Measurements from ENCODE around the gene ADORA3. TPM values are rescaled to one million over a fixed set of nuclear protein-coding genes. Genes with fewer than 3 reads are reported as not detected.

Gene ADORA3
- total and polyA plus RNA-seq, 2 of the 8 experiments (the other 6 are each of a cell fraction or from before 2014, with no cell fraction given), result 0.03 TPM; not detected in 1

DNA sequence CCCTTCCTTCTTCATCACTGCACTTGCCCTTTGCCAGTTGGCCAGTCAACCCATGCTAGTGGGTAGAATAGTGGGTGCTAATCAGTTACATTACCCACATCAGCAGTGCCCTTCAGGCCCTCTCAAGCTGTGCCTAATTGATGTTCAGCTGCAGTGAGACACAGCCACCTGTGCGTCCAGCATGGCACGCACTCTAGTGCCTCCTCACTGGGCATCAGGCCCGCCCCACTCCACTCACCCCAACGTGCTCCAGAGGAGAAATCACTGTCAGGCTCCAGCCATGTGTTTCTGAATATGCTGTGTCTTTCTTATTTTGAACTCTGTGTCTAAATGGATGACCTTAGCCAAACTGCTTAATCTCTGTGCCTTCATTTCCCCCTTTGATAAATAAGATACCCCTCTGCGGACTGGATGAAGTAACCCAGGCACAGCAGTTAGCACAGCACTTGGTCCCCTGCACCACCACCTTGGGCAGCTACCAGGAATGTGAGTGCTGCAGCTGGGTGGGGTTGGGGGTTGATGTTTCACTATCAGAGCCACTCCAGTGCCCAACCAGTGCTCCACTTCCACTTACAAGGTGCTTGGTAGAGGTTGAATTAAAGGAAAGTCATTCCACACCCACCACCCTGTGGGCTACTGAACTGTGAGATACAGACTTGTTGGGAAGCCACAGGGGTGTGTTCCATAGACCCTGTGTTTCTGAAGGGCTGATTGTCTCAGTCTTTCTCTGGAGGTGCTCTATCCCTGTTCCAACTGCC, 8.9 kb upstream of the ADORA3 start:
- CTCF ChIA-PET (ENCODE audit: partially characterized antibody), result interaction anchor here (0.6 to 1.4 kb wide), 3 partner anchors 10 to 237 kb away, joined by 3 to 5 read pairs (median 4); no protein-coding TSS in a partner anchor
- no peak overlapping the region for H3K23ac ChIP-seq (ENCODE audit: insufficient read length)
- TF ChIP-seq RXRA (IDR thresholded peaks at IDR 0.05; ENCODE audit: insufficient read depth, low read depth, low read length) (no peak), TAF7 (optimal IDR thresholded peaks at IDR 0.05; ENCODE audit: borderline replicate concordance, low read depth, low read length) (no peak), POU5F1 (IDR thresholded peaks at IDR 0.05; ENCODE audit: low read depth, low read length) (no peak), BRCA1 (IDR thresholded peaks at IDR 0.05; ENCODE audit: low read depth, low read length) (no peak), BACH1 (IDR thresholded peaks at IDR 0.05; ENCODE audit: low read length) (no peak), CBX8 (IDR thresholded peaks at IDR 0.05; ENCODE audit: borderline replicate concordance, low read depth, low read length) (no peak), JUN (IDR thresholded peaks at IDR 0.05; ENCODE audit: low read depth, low read length) (no peak), SP2 (IDR thresholded peaks at IDR 0.05; ENCODE audit: low read length) (no peak), SP4 (IDR thresholded peaks at IDR 0.05; ENCODE audit: low read length) (no peak), KDM5A (IDR thresholded peaks at IDR 0.05; ENCODE audit: low read length) (no peak), RBBP5 (IDR thresholded peaks at IDR 0.05; ENCODE audit: borderline replicate concordance, low read depth, low read length) (no peak), RNF2 (IDR thresholded peaks at IDR 0.05; ENCODE audit: borderline replicate concordance, low read depth, low read length, missing control alignments, poor library complexity, severe bottlenecking) (no peak)
- TF ChIP-seq, protein P1, sequence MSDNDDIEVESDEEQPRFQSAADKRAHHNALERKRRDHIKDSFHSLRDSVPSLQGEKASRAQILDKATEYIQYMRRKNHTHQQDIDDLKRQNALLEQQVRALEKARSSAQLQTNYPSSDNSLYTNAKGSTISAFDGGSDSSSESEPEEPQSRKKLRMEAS (IDR thresholded peaks at IDR 0.05), result no peak

More for the DNA sequence above, 8.9 kb upstream of the ADORA3 start:
- Histone ChIP-seq H3K27ac (ENCODE audit: low read depth, low read length) (no peak overlapping the region), H3K79me2 (ENCODE audit: control insufficient read depth in 1 of 2, insufficient read depth in 2 of 2, low read length in 2 of 2) (no peaks in the 10 kb centered on the region), H4K91ac (replicated peaks; ENCODE audit: insufficient read length, low read length) (no peak overlapping the region), H3K4ac (replicated peaks; ENCODE audit: insufficient read length, low read depth, low read length) (no peak overlapping the region), H2BK15ac (ENCODE audit: low read length) (no peak overlapping the region), H3K4me3 (ENCODE audit: extremely low read depth in 1 of 4, insufficient read depth in 2 of 4, low read depth in 3 of 4, low read length in 4 of 4) (no peak overlapping the region), H3K18ac (ENCODE audit: extremely low read depth, low read length) (no peak overlapping the region), H2AK5ac (ENCODE audit: low read depth, low read length) (no peak overlapping the region), H3K36me3 (ENCODE audit: control insufficient read depth in 2 of 4, insufficient read depth in 4 of 4, low read length in 3 of 4) (no peaks in the 10 kb centered on the region), H3K9me3 (ENCODE audit: insufficient read depth in 2 of 2, low read depth in 1 of 2, low read length in 1 of 2) (no peaks in the 10 kb centered on the region), H2BK20ac (ENCODE audit: low read length) (no peak overlapping the region), H3K79me1 (ENCODE audit: low read depth, low read length) (no peaks in the 10 kb centered on the region), H2AFZ (ENCODE audit: low read length) (no peak overlapping the region), H3K56ac (replicated peaks; ENCODE audit: insufficient read length, low read depth, low read length) (no peak overlapping the region), H4K20me1 (replicated peaks in 1 of 2; ENCODE audit: control insufficient read depth in 1 of 2, insufficient read depth in 2 of 2, low read length in 2 of 2) (no peaks in the 10 kb centered on the region), H4K8ac (ENCODE audit: extremely low read depth, insufficient read depth, low read length) (no peak overlapping the region), H3K4me1 (replicated peaks in 1 of 4; ENCODE audit: control insufficient read depth in 3 of 4, insufficient read depth in 4 of 4, low read length in 3 of 4) (peaks cover 0 to 9% (median 3%) of the 10 kb centered on the region in 4 experiments; a peak in 5 of 7 replicates), H2BK12ac (ENCODE audit: low read depth, low read length) (no peak overlapping the region), H3K4me2 (ENCODE audit: insufficient read depth in 1 of 2, low read depth in 2 of 2, low read length in 2 of 2) (no peak overlapping the region), H3K14ac (ENCODE audit: insufficient read length) (no peak overlapping the region), H3K27me3 (replicated peaks in 1 of 4; ENCODE audit: control insufficient read depth in 3 of 4, extremely low read depth in 1 of 4, insufficient read depth in 3 of 4, low read length in 3 of 4) (no peaks in the 10 kb centered on the region; a peak in 1 of 7 replicates), H4K5ac (ENCODE audit: insufficient read length, low read depth, low read length) (no peak overlapping the region), H3K23me2 (ENCODE audit: low read depth, low read length) (no peaks in the 10 kb centered on the region; the same call in 1 of the 2 replicates), H2BK120ac (replicated peaks; ENCODE audit: low read depth, low read length) (no peak overlapping the region), H3K9ac (replicated peaks in 1 of 4; ENCODE audit: extremely low read depth in 1 of 4, low read depth in 3 of 4, low read length in 3 of 4) (no peak overlapping the region), H2BK5ac (ENCODE audit: low read depth, low read length) (no peak overlapping the region)
- FAIRE-seq, result no peak
- WGBS, 2 experiments (ENCODE audit: extremely low coverage in 1 of 2, insufficient coverage in 1 of 2, insufficient read length in 1 of 2, insufficient replicate concordance in 2 of 2, low coverage in 1 of 2, low lambda C conversion rate in 2 of 2, missing lambda C conversion rate in 1 of 2), result 89% methylated on average over 5 of the region's 5 CpGs; no CpG with 5 or more reads in 1 of the 2 experiments
- DNase-seq (ENCODE audit: low read depth in 1 of 2, low spot score in 2 of 2), result no peak
- POLR2A ChIA-PET (ENCODE audit: partially characterized antibody), result no interaction called here

Data from H1 (cell line).